Right cardiac atrium (tissue), 5 donors: ENCODE data around the gene HPRT1. TPM values are rescaled to one million over a fixed set of nuclear protein-coding genes. Genes with fewer than 3 reads are reported as not detected.

Experiments used
- ATAC-seq, 2 donors: fragments of 200-7000 bp; cut with Tn5 transposase; one replicate each; pipeline versions ENCODE4 v1.8.0 to v1.9.1; 2020; ENCODE audit warnings: moderate library complexity in 2 of 2, mild to moderate bottlenecking in 1 of 2
- DNase-seq, 3 donors: peaks; one replicate each; pipeline ENCODE4 v3.0.0-alpha.2; 2020
- H3K27ac ChIP-seq: one replicate; pipeline ENCODE4 v1.5.1; 2013; ENCODE audit warnings: mild to moderate bottlenecking, low read length, control low read depth, moderate library complexity
- H3K27me3 ChIP-seq: one replicate; pipeline ENCODE4 v1.6.1; 2013; ENCODE audit not compliant: control insufficient read depth, insufficient read depth
- H3K4me1 ChIP-seq: one replicate; pipeline ENCODE4 v1.6.1; 2013; ENCODE audit warnings: low read length; ENCODE audit not compliant: control insufficient read depth, insufficient read depth
- H3K4me3 ChIP-seq: one replicate; pipeline ENCODE4 v1.5.1; 2013; ENCODE audit warnings: low read length, control low read depth
- H3K9me3 ChIP-seq: one replicate; pipeline ENCODE4 v1.6.1; 2013; ENCODE audit warnings: low read length; ENCODE audit not compliant: control insufficient read depth
- WGBS: extraction: QIAGEN DNeasy Blood & Tissue Kit; methylation state at CpG from one replicate; pipeline ENCODE4 v1.1.7; 2013; 5-methylcytosine and 5-hydroxymethylcytosine counted together
- intact Hi-C, 4 donors: fragments of 100-400 bp; cut with DNase I; formaldehyde crosslinking; loops; one replicate each; pipeline versions ENCODE4 v1.11.0 to v1.14.0; 2022 to 2023
- polyA plus RNA-seq: library from polyadenylated mRNA; stranded (reverse); fragments of 200-250 nt; gene quantifications from one replicate; pipeline ENCODE4 v1.2.3, GENCODE V29; 2013
- total RNA-seq, 4 donors: library from RNA; stranded (reverse); fragmentation: NEBNext Ultra II Directional; extraction: Animal tissue kit (Norgen Biotek cat#: 25700); gene quantifications; one replicate each; pipeline ENCODE4 v1.2.1, GENCODE V29; 2021
- donor health status: healthy with polysubstance abuse.
- donor health status: DM: no; HTN: yes; CAD: no.
- donor health status: DM: no; HTN: no; CAD: no.
- donor health status: DM: no; HTN: yes; CAD: no; lungs with severe emphysema.
- donor health status: DM: yes; HTN: yes; CAD: no.

Gene HPRT1
- total and polyA plus RNA-seq, 5 donors: 20.5 to 31.3 (median 21.8) TPM

DNA sequence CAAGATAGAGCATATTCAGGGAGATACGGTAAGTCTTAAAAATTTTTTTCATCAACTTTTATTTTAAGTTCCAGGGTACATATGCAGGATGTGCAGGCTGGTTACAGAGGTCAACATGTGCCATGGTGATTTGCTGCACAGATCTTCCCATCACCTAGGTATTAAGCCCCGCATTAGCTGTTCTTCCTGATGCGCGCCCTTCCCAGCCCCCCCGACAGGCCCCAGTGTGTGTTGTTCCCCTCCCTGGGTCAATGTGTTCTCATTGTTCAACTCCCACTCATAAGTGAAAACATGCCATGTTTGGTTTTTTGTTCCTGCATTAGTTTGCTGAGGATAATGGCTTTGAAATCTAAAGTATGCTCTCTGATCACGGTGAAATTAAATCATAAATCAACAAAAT is 64.2 kb downstream of the HPRT1 start:
- no peaks in the 10 kb centered on the region for H3K4me1 ChIP-seq
- H3K27me3 ChIP-seq: no peaks in the 10 kb centered on the region
- no peak for DNase-seq
- no peak for ATAC-seq
- H3K9me3 ChIP-seq: no peaks in the 10 kb centered on the region
- WGBS: 79% methylated on average over 6 of the region's 6 CpGs
- no peak overlapping the region for H3K27ac ChIP-seq
- intact Hi-C loops: loop anchor here in 3 of 4 donors (5.0 to 10.0 kb wide), 4 partner anchors 221 to 261 kb away; no protein-coding TSS in a partner anchor
- no peak overlapping the region for H3K4me3 ChIP-seq

DNA sequence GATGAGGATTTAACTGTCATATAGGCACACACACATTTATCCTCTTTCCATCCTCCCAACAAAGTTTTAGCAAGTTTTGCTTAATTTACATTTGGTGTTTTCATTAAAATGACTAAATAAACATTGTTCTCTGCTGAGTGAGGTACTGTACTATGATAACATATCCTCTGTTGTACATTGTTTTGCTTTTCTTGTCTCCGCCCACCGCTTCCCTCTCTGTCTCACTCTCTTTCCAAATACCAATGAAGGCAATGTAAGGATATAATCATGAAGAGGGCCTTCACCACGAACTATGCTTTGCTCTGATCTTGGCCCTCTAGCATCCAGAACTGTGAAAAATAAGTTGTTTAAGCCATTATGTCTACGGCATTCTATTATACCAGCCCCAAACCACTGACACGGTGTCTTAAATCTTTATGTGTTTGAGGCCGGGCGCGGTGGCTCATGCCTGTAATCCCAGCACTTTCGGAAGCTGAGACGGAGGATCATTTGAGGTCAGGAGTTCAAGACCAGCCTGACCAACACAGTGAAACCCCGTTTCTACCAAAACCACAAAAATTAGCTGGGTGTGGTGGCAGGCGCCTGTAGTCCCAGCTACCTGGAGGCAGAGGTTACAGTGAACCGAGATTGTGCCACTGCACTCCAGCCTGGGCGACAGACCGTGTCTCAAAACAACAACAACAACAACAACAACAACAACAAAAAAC is 65.3 kb downstream of the HPRT1 start:
- DNase-seq (no peak), ATAC-seq (no peak)
- 88% methylated on average over 15 of the region's 15 CpGs for WGBS
- Histone ChIP-seq H3K4me3 (no peak overlapping the region), H3K4me1 (no peaks in the 10 kb centered on the region), H3K27ac (no peak overlapping the region), H3K9me3 (no peaks in the 10 kb centered on the region), H3K27me3 (no peaks in the 10 kb centered on the region)
- intact Hi-C loops: loop anchor here in 2 of 4 donors (10.0 kb wide), 3 partner anchors 220 to 260 kb away; no protein-coding TSS in a partner anchor

DNA sequence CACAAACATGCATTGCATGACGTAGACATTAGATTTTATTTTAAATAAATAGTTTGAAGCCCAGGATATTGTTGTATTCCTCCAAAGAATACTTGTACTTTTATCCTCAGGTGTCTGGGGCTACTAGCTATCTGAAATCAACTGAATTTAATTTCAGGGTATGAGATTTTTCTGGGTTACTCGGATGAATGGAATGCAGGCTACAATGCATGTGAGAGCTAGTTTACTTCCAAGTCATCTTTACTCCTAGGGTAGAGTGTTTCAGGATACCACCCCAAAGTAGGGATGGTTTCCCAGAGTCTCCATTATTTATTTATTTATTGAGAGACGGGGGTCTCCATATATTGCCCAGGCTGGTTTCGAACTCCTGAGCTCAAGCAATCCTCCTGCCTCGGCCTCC is 66.4 kb downstream of the HPRT1 start:
- Histone ChIP-seq H3K9me3 (no peaks in the 10 kb centered on the region), H3K27ac (no peak overlapping the region), H3K27me3 (no peaks in the 10 kb centered on the region), H3K4me3 (no peak overlapping the region), H3K4me1 (no peaks in the 10 kb centered on the region)
- ATAC-seq (no peak), DNase-seq (no peak)
- 96% methylated on average over 5 of the region's 5 CpGs for WGBS
- intact Hi-C loops: loop anchor here in 2 of 4 donors (10.0 kb wide), 3 partner anchors 218 to 258 kb away; no protein-coding TSS in a partner anchor

DNA sequence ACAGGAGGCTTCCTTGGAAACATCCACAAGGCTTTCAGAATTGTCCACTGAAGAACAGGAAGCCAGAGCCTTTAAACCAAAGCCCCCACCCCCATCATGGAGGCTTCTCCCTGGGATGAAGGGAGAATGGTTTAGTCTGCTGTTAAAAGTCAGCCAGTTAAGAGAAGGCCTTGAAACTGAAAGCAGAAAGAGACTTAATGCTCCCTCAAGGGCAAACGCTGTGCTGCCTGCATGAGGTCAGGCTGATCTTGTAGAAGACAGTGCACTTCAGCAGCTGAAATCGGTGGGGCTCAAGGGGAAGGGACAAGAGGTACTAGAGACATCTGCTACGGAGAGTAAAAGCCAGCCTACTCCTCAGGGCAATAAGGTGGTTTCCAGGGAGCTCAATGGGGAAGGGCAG is 69.0 kb downstream of the HPRT1 start:
- Histone ChIP-seq H3K4me1 (no peaks in the 10 kb centered on the region), H3K9me3 (no peaks in the 10 kb centered on the region), H3K4me3 (no peak overlapping the region), H3K27me3 (no peaks in the 10 kb centered on the region), H3K27ac (no peak overlapping the region)
- DNase-seq: no peak
- 39% methylated on average over 3 of the region's 3 CpGs for WGBS
- no peak for ATAC-seq
- intact Hi-C loops: loop anchor here in 2 of 4 donors (10.0 kb wide), 3 partner anchors 216 to 256 kb away; no protein-coding TSS in a partner anchor

DNA sequence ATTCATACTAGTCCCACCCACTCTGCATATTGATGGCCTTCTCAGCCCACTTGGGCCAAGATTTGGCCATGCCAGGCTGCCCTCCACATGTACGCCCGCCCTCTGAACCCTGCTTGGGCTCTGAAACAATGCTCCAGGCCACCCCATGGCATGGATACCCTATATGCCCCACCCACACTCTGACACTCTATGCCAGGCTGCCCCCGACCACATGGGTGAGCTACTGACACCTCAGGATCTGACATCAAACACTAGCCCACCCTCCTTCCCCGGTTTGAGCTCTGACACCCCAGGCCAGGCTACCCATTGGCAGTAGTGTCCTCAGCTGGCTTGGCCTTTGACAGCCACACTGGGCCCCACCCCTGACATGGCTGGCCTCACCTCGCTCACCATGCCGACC is 69.5 kb downstream of the HPRT1 start:
- intact Hi-C loops: loop anchor here in 2 of 4 donors (10.0 kb wide), 3 partner anchors 215 to 255 kb away; no protein-coding TSS in a partner anchor

DNA sequence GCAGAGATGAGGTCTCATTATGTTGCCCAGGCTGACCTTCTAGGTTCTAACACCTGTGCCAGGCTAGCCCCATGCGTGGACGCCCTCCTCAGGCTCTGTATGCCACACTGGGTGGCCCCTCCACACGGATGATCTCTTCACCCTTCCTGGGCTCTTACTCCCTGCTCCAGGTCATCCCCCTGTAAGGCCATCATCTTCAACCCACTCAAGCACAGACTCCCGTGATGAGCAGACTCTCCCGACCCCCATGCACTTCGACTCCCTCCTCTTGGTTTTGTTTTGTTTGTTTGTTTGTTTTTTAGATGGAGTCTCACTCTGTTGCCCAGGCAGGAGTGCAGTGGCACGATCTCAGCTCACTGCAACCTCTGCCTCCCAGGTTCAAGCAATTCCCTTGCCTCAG is 70.9 kb downstream of the HPRT1 start:
- WGBS: 94% methylated on average over 7 of the region's 7 CpGs
- intact Hi-C loops: no loop called here
- Histone ChIP-seq H3K27me3 (no peaks in the 10 kb centered on the region), H3K4me3 (no peak overlapping the region), H3K9me3 (no peaks in the 10 kb centered on the region), H3K4me1 (peaks cover 2% of the 10 kb centered on the region), H3K27ac (no peak overlapping the region)
- ATAC-seq: no peak
- no peak for DNase-seq

More for the DNA sequence above, 69.5 kb downstream of the HPRT1 start:
- DNase-seq (no peak), ATAC-seq (no peak)
- no peak overlapping the region for H3K27ac ChIP-seq
- no peaks in the 10 kb centered on the region for H3K27me3 ChIP-seq
- no peaks in the 10 kb centered on the region for H3K9me3 ChIP-seq
- WGBS: 94% methylated on average over 6 of the region's 6 CpGs
- H3K4me3 ChIP-seq: no peak overlapping the region
- no peaks in the 10 kb centered on the region for H3K4me1 ChIP-seq

DNA sequence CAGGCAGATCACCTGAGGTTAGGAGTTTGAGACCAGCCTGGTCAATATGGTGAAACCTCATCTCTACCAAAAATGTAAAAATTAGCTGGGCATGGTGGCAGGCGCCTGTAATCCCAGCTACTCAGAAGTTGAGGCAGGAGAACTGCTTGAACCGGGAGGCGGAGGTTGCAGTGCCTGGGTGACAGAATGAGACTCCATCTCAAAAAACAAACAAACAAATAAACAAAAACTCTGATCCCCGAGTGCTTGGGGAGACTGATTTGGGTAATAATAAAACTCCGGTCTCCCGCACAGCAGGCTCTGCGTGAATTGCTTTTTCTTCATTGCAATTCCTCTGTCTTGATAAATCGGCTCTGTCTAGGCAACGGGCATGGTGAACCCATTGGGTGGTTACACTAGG is 73.4 kb downstream of the HPRT1 start:
- Histone ChIP-seq H3K4me3 (no peak overlapping the region), H3K9me3 (no peaks in the 10 kb centered on the region), H3K4me1 (peaks cover 3% of the 10 kb centered on the region), H3K27me3 (no peaks in the 10 kb centered on the region), H3K27ac (no peak overlapping the region)
- intact Hi-C loops: no loop called here
- ATAC-seq: no peak
- DNase-seq: no peak
- 86% methylated on average over 9 of the region's 9 CpGs for WGBS

DNA sequence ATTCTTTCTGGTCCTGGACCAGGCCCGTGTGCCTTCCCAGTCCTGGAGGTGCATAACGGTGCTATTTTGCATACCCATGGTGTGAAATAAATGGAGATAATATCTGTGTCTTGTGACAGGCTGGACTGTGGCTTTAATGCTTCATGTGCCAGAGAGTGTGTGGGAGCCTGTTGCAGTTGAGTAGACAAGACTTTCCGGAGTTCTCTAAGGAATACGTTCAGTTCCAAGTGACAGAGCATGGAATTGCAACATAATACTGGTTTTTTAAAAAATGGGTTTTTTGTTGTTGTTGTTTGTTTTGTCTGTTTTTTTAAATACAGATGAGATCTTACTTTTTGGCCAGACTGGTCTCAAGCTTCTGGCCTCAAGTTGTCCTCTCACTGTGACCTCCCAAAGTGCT is 74.0 kb downstream of the HPRT1 start:
- DNase-seq: no peak
- H3K27ac ChIP-seq: no peak overlapping the region
- peaks cover 4% of the 10 kb centered on the region for H3K4me1 ChIP-seq
- intact Hi-C loops: no loop called here
- no peaks in the 10 kb centered on the region for H3K9me3 ChIP-seq
- no peak for ATAC-seq
- 49% methylated on average over 4 of the region's 4 CpGs for WGBS
- H3K27me3 ChIP-seq: no peaks in the 10 kb centered on the region
- H3K4me3 ChIP-seq: no peak overlapping the region

DNA sequence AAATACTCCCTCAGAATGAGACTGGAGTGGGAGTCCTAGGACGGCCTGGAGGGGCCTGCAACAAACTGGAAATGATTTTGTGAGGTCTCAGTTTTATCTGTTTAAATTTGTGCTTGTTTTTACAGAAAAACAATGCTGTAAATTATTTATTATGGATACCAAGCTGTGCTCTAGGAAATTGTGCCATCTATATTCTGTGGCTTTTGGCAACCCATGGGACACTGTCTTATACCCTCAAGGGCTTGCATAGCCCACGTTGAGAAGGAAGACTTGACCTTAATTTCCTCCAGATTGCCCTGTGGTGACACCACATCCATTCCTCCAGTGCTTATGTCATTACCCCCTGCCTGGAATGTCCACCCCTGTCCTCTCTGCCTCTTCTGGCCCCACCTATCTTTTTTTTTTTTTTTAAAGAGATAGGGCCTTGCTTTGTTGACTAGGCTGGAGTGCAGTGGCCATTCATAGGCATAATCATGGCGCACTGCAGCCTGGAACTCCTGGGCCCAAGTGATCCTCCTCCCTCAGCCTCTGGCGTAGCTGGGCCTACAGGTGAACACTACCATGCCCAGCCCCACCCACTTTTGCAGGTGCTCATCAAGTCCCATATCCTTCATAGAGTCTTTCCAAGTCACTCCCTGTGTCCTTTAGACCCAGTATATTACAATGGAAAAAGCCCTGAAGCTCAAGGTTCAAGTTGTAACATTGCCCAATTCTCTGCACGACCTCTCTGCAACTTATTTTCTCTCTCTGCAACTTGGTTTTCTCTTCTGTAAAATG is 77.4 kb downstream of the HPRT1 start:
- DNase-seq (no peak), ATAC-seq (peak in 1 of 2 donors; percentile 65)
- Histone ChIP-seq H3K4me1 (peaks cover 4% of the 10 kb centered on the region), H3K27me3 (no peaks in the 10 kb centered on the region), H3K4me3 (no peak overlapping the region), H3K27ac (peak overlapping the region; percentile 42), H3K9me3 (no peaks in the 10 kb centered on the region)
- WGBS: 59% methylated on average over 5 of the region's 5 CpGs
- intact Hi-C loops: no loop called here

DNA sequence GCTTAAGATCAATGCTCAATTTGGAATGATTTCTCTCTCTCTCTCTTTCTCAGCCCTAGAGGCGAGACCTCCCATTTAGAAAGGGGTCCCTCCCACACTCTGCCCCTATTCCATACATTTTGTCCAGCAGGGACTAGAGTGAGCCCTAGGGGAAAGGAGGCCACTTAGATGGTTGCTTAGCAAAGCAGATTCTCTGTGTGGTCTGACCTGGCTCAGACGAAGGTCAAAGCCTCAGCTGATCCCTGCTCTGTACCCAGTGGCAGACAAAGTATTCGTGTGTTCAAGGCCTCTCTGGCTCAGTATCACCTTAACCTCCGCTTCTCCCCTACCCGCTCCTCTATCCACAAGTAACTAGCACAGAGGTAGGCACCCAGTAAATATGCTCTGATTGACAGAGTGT is 78.4 kb downstream of the HPRT1 start:
- Histone ChIP-seq H3K9me3 (no peaks in the 10 kb centered on the region), H3K27me3 (no peaks in the 10 kb centered on the region), H3K27ac (no peak overlapping the region), H3K4me1 (peaks cover 4% of the 10 kb centered on the region), H3K4me3 (no peak overlapping the region)
- WGBS: 76% methylated on average over 5 of the region's 5 CpGs
- intact Hi-C loops: no loop called here
- ATAC-seq (no peak), DNase-seq (no peak)

DNA sequence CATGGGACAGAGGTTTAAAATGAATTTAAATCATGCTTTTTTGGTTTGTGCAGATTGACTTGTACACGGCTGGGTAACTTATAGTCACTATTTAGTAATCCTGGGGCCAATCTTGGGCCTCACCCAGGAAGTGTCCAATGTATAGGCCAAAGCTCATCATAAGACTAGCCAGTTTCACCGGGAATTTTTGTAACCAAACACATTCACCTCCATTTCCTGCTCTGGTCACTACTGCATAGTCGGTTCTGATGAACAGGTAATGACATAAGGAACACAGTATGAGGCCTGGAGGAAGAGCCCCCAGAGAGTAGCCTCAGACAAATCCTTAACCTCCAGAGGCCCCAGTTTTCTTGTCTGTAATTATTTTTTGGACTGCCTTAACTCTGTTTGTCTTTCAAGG is 81.9 kb downstream of the HPRT1 start:
- Histone ChIP-seq H3K27me3 (no peaks in the 10 kb centered on the region), H3K4me1 (peaks cover 2% of the 10 kb centered on the region), H3K9me3 (no peaks in the 10 kb centered on the region), H3K27ac (no peak overlapping the region), H3K4me3 (no peak overlapping the region)
- intact Hi-C loops: no loop called here
- WGBS: 62% methylated on average over 3 of the region's 3 CpGs
- ATAC-seq: no peak
- DNase-seq: no peak
